CD4-positive, alpha-beta memory T cell (primary cell): ENCODE measurements around the gene TRAF3. TPM values are rescaled to one million over a fixed set of nuclear protein-coding genes. Genes with fewer than 3 reads are reported as not detected.

ENCODE experiments used
- CTCF ChIA-PET: fragments of 350-600 bp; sonication (Branson Sonifier 250); formaldehyde crosslinking; loops from one replicate; lab custom pipeline; 2021; ENCODE audit warnings: inconsistent platforms; ENCODE audit not compliant: partially characterized antibody; lab: Charles Lee
- POLR2A ChIA-PET: fragments of 350-600 bp; sonication (Branson Sonifier 250); formaldehyde crosslinking; loops from one replicate; lab custom pipeline; 2021; ENCODE audit not compliant: partially characterized antibody; lab: Charles Lee
- DNase-seq, 5 donors: peaks; one replicate each; pipeline versions ENCODE4 v3.0.0 to v3.0.0-alpha.2; 2020 to 2022; ENCODE audit warnings: mixed read lengths in 1 of 5
- H3K27ac ChIP-seq: one replicate; pipeline ENCODE4 v1.7.0; 2013; ENCODE audit warnings: low read depth, low read length
- H3K27me3 ChIP-seq: 2 replicates; pipeline ENCODE4 v1.7.0; 2013; ENCODE audit warnings: mild to moderate bottlenecking, low read length, moderate library complexity; ENCODE audit not compliant: insufficient read depth
- H3K36me3 ChIP-seq: 2 replicates; pipeline ENCODE4 v1.7.0; 2013; ENCODE audit warnings: mild to moderate bottlenecking, low read length, moderate library complexity; ENCODE audit not compliant: insufficient read depth
- H3K4me1 ChIP-seq: 2 replicates; pipeline ENCODE4 v1.7.0; 2013; ENCODE audit warnings: mild to moderate bottlenecking, low read length, moderate library complexity; ENCODE audit not compliant: insufficient read depth
- H3K4me3 ChIP-seq, 2 donors: one replicate each; pipeline ENCODE4 v1.7.0; 2013; ENCODE audit warnings: low read length in 2 of 2, mild to moderate bottlenecking in 1 of 2
- H3K9me3 ChIP-seq, 2 donors: one replicate each; pipeline ENCODE4 v1.7.0; 2013; ENCODE audit warnings: low read length in 2 of 2, control low read depth in 1 of 2; ENCODE audit not compliant: control insufficient read depth in 1 of 2
- H3K27ac Mint-ChIP-seq, 7 donors: one replicate each; pipeline ENCODE4 v1.8.0; 2020 to 2021; ENCODE audit warnings: mixed read lengths in 7 of 7, mild to moderate bottlenecking in 6 of 7, inconsistent platforms in 3 of 7, moderate library complexity in 3 of 7
- H3K27me3 Mint-ChIP-seq, 2 donors: one replicate each; pipeline ENCODE4 v1.8.0; 2020 to 2021; ENCODE audit warnings: mixed read lengths in 2 of 2
- H3K36me3 Mint-ChIP-seq, 2 donors: one replicate each; pipeline ENCODE4 v1.8.0; 2020 to 2021; ENCODE audit warnings: mixed read lengths in 2 of 2, inconsistent platforms in 1 of 2, mild to moderate bottlenecking in 1 of 2
- H3K4me1 Mint-ChIP-seq, 4 donors: one replicate each; pipeline ENCODE4 v1.8.0; 2020 to 2021; ENCODE audit warnings: mixed read lengths in 4 of 4, mild to moderate bottlenecking in 1 of 4
- H3K4me3 Mint-ChIP-seq, 8 donors: one replicate each; pipeline ENCODE4 v1.8.0; 2020 to 2021; ENCODE audit warnings: mixed read lengths in 8 of 8, mild to moderate bottlenecking in 7 of 8, moderate library complexity in 6 of 8, inconsistent platforms in 3 of 8
- H3K9me3 Mint-ChIP-seq, 8 donors: one replicate each; pipeline ENCODE4 v1.8.0; 2020 to 2021; ENCODE audit warnings: mixed read lengths in 8 of 8, mild to moderate bottlenecking in 5 of 8, inconsistent platforms in 3 of 8, moderate library complexity in 1 of 8
- intact Hi-C: fragments of 100-400 bp; cut with micrococcal nuclease; formaldehyde crosslinking; loops from one replicate; pipeline ENCODE4 v1.15.1; 2023
- polyA plus RNA-seq, 2 donors: library from polyadenylated mRNA; unstranded; fragments of 300-500 nt; fragmentation: Illumina TruSeq; gene quantifications; one replicate each; pipeline ENCODE4 v1.2.3, GENCODE V29; 2021
- total RNA-seq, 2 experiments: library from RNA; stranded (reverse); gene quantifications; one replicate each; pipeline ENCODE4 v1.2.3, GENCODE V29; 2021

The TRAF3 gene
- total and polyA plus RNA-seq, 4 experiments from 2014 or later, result 14.9 to 44.8 (median 32.2) TPM

DNA sequence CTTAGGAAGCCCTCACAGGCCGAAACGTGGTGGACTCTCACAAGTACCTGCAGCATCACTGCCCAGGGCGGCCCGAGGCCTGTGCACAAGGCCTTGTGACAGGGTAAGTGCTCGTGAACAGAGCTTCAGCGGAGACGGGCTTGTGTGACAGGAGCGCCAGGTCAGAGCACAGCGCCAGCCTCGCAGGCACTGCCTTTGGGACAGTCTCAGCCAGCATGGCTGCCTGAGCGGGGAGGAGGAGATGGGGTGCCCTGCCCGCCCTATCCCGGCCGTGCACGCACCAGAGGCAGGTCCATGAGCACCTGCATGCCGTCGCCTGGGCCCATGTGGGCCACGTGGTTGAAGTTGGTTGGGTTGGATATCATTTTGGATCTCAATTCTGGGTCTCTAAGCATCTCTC is 162.1 kb downstream of the TRAF3 start:
- no peak for DNase-seq
- H3K4me1 ChIP-seq, result no peaks in the 10 kb centered on the region
- Mint-ChIP-seq H3K4me3 (no peak overlapping the region), H3K27me3 (no peaks in the 10 kb centered on the region), H3K36me3 (no peaks in the 10 kb centered on the region), H3K4me1 (no peaks in the 10 kb centered on the region), H3K27ac (no peak overlapping the region), H3K9me3 (no peaks in the 10 kb centered on the region)
- H3K27me3 ChIP-seq, result no peaks in the 10 kb centered on the region
- intact Hi-C loops, result no loop called here
- ChIA-PET CTCF (no interaction called here), POLR2A (no interaction called here)
- no peaks in the 10 kb centered on the region for H3K9me3 ChIP-seq
- H3K4me3 ChIP-seq, result no peak overlapping the region
- H3K27ac ChIP-seq, result no peak overlapping the region
- no peaks in the 10 kb centered on the region for H3K36me3 ChIP-seq

DNA sequence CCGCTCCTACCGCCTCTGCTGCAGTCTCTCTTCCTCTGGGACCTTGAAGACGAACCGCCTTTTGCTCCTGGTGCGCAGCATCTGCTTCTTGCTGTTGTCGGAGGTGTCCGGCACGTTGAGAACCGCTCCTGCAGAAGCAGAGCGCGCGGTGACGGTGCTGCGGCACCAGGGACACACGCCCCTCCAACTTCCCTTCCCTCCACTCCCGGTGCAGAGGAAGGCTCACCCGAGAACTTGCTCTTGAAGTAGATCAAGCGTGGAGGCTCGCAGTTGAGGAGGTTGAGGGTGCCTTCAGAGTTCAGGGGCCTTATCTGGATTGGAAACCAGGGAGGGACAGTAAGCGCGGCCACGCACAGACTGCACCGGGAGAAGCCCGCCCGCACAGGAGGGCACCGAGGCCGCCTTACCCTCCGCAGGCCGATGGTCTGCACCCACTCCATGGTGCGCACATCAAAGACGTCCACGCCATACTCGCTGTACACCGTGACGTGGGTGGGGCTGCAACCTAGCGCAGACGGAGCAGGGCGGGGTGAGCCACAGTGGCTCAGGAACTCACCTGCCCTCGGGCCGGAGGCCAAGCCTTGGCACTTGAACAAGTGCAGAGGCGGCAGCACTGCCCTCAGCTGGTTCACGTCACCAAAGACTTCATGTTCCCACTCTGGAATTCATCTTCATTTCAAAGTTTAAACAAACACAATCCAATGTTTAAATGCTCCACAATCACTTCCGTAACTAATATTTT is 162.7 kb downstream of the TRAF3 start:
- intact Hi-C loops, result no loop called here
- POLR2A ChIA-PET, result no interaction called here

DNA sequence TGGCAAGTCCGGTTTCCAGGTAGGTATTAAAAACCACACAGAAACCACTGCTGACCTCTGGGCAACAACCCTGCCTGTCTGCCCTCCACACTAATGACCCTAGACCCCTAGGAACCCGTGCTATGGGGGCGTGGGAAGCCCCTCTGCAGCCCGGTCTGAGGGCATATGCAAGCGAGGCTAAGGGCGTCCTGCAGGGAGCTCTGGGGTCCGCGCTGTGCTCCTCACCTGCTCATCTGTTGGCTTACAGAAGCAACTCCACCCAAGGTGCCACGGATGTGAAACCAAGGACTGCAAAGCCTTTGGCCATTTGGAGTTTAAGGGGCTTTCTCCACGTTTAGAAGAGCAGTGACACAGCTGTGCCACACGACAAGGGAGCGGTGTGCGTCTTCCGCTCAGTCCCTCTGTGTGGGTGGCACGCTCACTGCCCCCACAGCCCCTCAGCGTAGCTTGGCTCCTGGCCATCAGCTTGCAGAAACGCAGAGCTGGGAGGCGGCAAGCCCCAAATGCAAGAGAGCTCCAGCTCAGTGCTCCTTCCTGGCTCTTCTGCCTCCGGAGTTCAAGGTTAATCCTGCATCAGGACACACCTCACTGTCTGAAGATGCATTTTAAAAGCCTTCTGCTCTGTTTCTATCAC is 163.6 kb downstream of the TRAF3 start:
- Mint-ChIP-seq H3K4me3 (no peak overlapping the region), H3K27me3 (no peaks in the 10 kb centered on the region), H3K9me3 (no peaks in the 10 kb centered on the region), H3K36me3 (no peaks in the 10 kb centered on the region), H3K27ac (no peak overlapping the region), H3K4me1 (no peaks in the 10 kb centered on the region)
- POLR2A ChIA-PET, result no interaction called here
- H3K4me1 ChIP-seq, result no peaks in the 10 kb centered on the region
- intact Hi-C loops, result no loop called here
- H3K4me3 ChIP-seq, result no peak overlapping the region
- no peaks in the 10 kb centered on the region for H3K27me3 ChIP-seq
- H3K27ac ChIP-seq, result no peak overlapping the region
- no peaks in the 10 kb centered on the region for H3K9me3 ChIP-seq
- no peak for DNase-seq
- no peaks in the 10 kb centered on the region for H3K36me3 ChIP-seq
- CTCF ChIA-PET, result no interaction called here

More for the DNA sequence above, 162.7 kb downstream of the TRAF3 start:
- H3K9me3 ChIP-seq, result no peaks in the 10 kb centered on the region
- no peaks in the 10 kb centered on the region for H3K9me3 Mint-ChIP-seq
- no peak for DNase-seq
- no peak overlapping the region for H3K4me3 Mint-ChIP-seq
- H3K27ac ChIP-seq, result no peak overlapping the region
- H3K4me3 ChIP-seq, result no peak overlapping the region
- no peaks in the 10 kb centered on the region for H3K36me3 ChIP-seq
- H3K27ac Mint-ChIP-seq, result no peak overlapping the region
- CTCF ChIA-PET, result no interaction called here
- no peaks in the 10 kb centered on the region for H3K36me3 Mint-ChIP-seq
- H3K4me1 Mint-ChIP-seq, result no peaks in the 10 kb centered on the region
- H3K27me3 Mint-ChIP-seq, result no peaks in the 10 kb centered on the region
- H3K27me3 ChIP-seq, result no peaks in the 10 kb centered on the region
- no peaks in the 10 kb centered on the region for H3K4me1 ChIP-seq

DNA sequence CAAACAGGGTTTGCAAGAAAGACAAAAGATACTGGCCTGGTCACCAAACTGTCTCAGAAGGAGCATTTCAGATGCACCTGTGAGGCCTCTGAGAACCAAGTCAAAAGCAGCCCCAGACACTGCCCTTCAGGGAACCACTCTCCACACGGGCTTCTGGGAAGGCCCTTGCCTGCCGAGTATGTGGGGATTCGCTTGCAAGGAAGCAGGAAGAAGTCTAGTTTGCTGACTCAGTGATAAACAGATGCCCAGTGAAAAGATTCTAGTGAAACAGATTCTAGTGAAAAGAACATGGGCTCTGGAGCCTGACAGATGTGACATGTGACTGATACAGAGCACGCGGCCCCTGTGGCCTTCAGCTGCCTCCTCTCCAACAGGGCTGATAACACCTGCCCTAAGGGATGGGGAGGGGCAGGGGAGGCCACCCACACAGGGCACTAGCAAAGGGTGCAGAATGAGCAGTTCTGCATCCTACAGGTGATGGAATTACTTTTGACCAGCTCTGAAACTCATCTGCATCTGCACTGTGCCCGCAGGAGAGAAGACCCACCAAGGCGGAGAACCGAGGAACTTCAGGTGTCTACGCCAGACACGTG is 164.3 kb downstream of the TRAF3 start:
- peak overlapping the region in 1 of 7 donors; percentile 15 for H3K27ac Mint-ChIP-seq
- H3K4me1 Mint-ChIP-seq, result peaks cover 2 to 4% (median 2%) of the 10 kb centered on the region in 4 donors
- CTCF ChIA-PET, result no interaction called here
- Histone ChIP-seq H3K4me3 (no peak overlapping the region), H3K4me1 (no peaks in the 10 kb centered on the region), H3K27me3 (no peaks in the 10 kb centered on the region), H3K36me3 (no peaks in the 10 kb centered on the region), H3K9me3 (no peaks in the 10 kb centered on the region), H3K27ac (no peak overlapping the region)
- no peaks in the 10 kb centered on the region for H3K9me3 Mint-ChIP-seq
- intact Hi-C loops, result no loop called here
- H3K4me3 Mint-ChIP-seq, result no peak overlapping the region
- DNase-seq, result no peak
- H3K36me3 Mint-ChIP-seq, result no peaks in the 10 kb centered on the region
- H3K27me3 Mint-ChIP-seq, result no peaks in the 10 kb centered on the region
- POLR2A ChIA-PET, result no interaction called here

- Histone ChIP-seq H3K4me1 (no peaks in the 10 kb centered on the region), H3K27ac (no peak overlapping the region), H3K36me3 (no peaks in the 10 kb centered on the region), H3K4me3 (no peak overlapping the region), H3K27me3 (no peaks in the 10 kb centered on the region), H3K9me3 (no peaks in the 10 kb centered on the region)
- Mint-ChIP-seq H3K36me3 (no peaks in the 10 kb centered on the region), H3K9me3 (no peaks in the 10 kb centered on the region), H3K4me1 (peaks cover 4 to 10% (median 6%) of the 10 kb centered on the region in 4 donors), H3K27me3 (no peaks in the 10 kb centered on the region), H3K27ac (no peak overlapping the region), H3K4me3 (no peak overlapping the region)
- DNase-seq, result no peak
- intact Hi-C loops, result no loop called here
- POLR2A ChIA-PET, result no interaction called here
- CTCF ChIA-PET, result no interaction called here
Observed at GRCh38 chr14:102942069-102942468, 164.8 kb downstream of the TRAF3 start.

DNA sequence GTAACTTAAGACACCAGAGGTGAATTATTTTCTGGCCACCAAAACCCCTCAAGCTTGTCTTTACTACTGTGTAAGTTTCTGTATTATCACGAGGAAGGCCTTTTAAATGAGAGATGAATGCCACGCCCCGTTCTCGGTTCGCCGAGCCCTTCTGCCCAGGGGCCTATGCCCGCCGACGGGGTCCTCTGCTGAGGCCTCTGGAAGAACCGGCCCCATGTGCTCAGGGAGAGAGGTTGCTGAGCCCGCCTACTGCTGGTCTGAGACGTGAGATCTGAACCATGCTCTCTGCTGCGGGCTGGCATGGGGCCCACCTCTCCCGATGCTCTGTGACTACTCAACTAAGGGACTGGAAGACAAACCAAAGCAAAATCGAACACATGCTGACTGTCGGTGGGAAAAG is 166.2 kb downstream of the TRAF3 start:
- no peaks in the 10 kb centered on the region for H3K9me3 ChIP-seq
- no peaks in the 10 kb centered on the region for H3K4me1 ChIP-seq
- intact Hi-C loops, result no loop called here
- H3K27ac ChIP-seq, result no peak overlapping the region
- H3K27me3 Mint-ChIP-seq, result no peaks in the 10 kb centered on the region
- no peaks in the 10 kb centered on the region for H3K36me3 Mint-ChIP-seq
- ChIA-PET POLR2A (interaction anchor here (0.6 kb wide), 1 partner anchor 93 kb away, joined by 4 read pairs; no protein-coding TSS in a partner anchor), CTCF (interaction anchor here (1.4 kb wide), 1 partner anchor 169 kb away, joined by 5 read pairs; no protein-coding TSS in a partner anchor)
- H3K4me3 ChIP-seq, result no peak overlapping the region
- no peak overlapping the region for H3K27ac Mint-ChIP-seq
- no peaks in the 10 kb centered on the region for H3K27me3 ChIP-seq
- peaks cover 6 to 16% (median 12%) of the 10 kb centered on the region in 4 donors for H3K4me1 Mint-ChIP-seq
- H3K4me3 Mint-ChIP-seq, result no peak overlapping the region
- H3K9me3 Mint-ChIP-seq, result no peaks in the 10 kb centered on the region
- H3K36me3 ChIP-seq, result no peaks in the 10 kb centered on the region
- DNase-seq, result no peak

GRCh38 chr14:102943979-102944378 is 166.7 kb downstream of the TRAF3 start:
- peaks cover 4% of the 10 kb centered on the region for H3K4me1 ChIP-seq
- DNase-seq, result no peak
- H3K27me3 ChIP-seq, result no peaks in the 10 kb centered on the region
- no peaks in the 10 kb centered on the region for H3K9me3 Mint-ChIP-seq
- no peak overlapping the region for H3K4me3 Mint-ChIP-seq
- H3K4me3 ChIP-seq, result no peak overlapping the region
- peaks cover 8 to 20% (median 16%) of the 10 kb centered on the region in 4 donors for H3K4me1 Mint-ChIP-seq
- H3K36me3 Mint-ChIP-seq, result no peaks in the 10 kb centered on the region
- H3K27me3 Mint-ChIP-seq, result no peaks in the 10 kb centered on the region
- no peaks in the 10 kb centered on the region for H3K9me3 ChIP-seq
- H3K27ac ChIP-seq, result no peak overlapping the region
- no peaks in the 10 kb centered on the region for H3K36me3 ChIP-seq
- intact Hi-C loops, result no loop called here
- H3K27ac Mint-ChIP-seq, result no peak overlapping the region
- ChIA-PET POLR2A (interaction anchor here (0.6 kb wide), 1 partner anchor 93 kb away, joined by 4 read pairs; no protein-coding TSS in a partner anchor), CTCF (interaction anchor here (0.8 to 1.4 kb wide), 2 partner anchors 161 to 170 kb away, joined by 3 to 5 read pairs; no protein-coding TSS in a partner anchor)
